Psoas muscle (tissue), 8 donors: ENCODE results near the gene TCP1. TPM values are rescaled to one million over a fixed set of nuclear protein-coding genes. Genes with fewer than 3 reads are reported as not detected.
"Not testable (repeated sequence)": the region's sequence is repeated elsewhere in the genome, so short reads cannot be mapped to it uniquely, and the experiment has no call there.

Source experiments
- ATAC-seq, 4 donors: fragments of 200-7000 bp; cut with Tn5 transposase; one replicate each; pipeline ENCODE4 v1.9.1; 2020; ENCODE audit warnings: moderate library complexity in 3 of 4, mild to moderate bottlenecking in 2 of 4
- DNase-seq, 2 donors: peaks; one replicate each; pipeline ENCODE4 v3.0.0-alpha.2; 2020
- H3K27ac ChIP-seq: fragments of 200-600 bp; one replicate; pipeline ENCODE4 v1.8.0; 2022
- H3K27me3 ChIP-seq, 3 donors: fragments of 200-600 bp in 1 of 3; one replicate each; pipeline versions ENCODE4 v1.6.1 to v1.8.0; 2013 to 2022; ENCODE audit warnings: low read length in 2 of 3, mild to moderate bottlenecking in 2 of 3, moderate library complexity in 1 of 3; ENCODE audit not compliant: insufficient read depth in 3 of 3
- H3K36me3 ChIP-seq, 2 donors: fragments of 200-600 bp in 1 of 2; one replicate each; pipeline versions ENCODE4 v1.6.1 to v1.8.0; 2013 to 2022; ENCODE audit warnings: low read depth in 1 of 2, mild to moderate bottlenecking in 1 of 2, moderate library complexity in 1 of 2; ENCODE audit not compliant: insufficient read depth in 1 of 2
- H3K4me1 ChIP-seq: fragments of 200-600 bp; one replicate; pipeline ENCODE4 v1.8.0; 2022
- H3K4me3 ChIP-seq: fragments of 200-600 bp; one replicate; pipeline ENCODE4 v1.8.0; 2022; ENCODE audit warnings: mild to moderate bottlenecking
- H3K9me3 ChIP-seq: fragments of 200-600 bp; one replicate; pipeline ENCODE4 v1.8.0; 2022
- CTCF ChIP-seq: fragments of 200-600 bp; IDR thresholded peaks from one replicate; pipeline ENCODE4 v1.8.0; 2022; ENCODE audit warnings: antibody characterized with exemption
- WGBS, 3 donors: extraction: QIAGEN DNeasy Blood & Tissue Kit; methylation state at CpG; one replicate each; pipeline versions ENCODE4 v1.1.6 to v1.1.7; 2013; 5-methylcytosine and 5-hydroxymethylcytosine counted together
- intact Hi-C, 2 donors: fragments of 100-400 bp; cut with DNase I; formaldehyde crosslinking; loops; one replicate each; pipeline versions ENCODE4 v1.11.0 to v1.14.2; 2022
- polyA plus RNA-seq, 3 donors: library from polyadenylated mRNA; stranded (reverse); fragments of 200-250 nt; gene quantifications; one replicate each; pipeline ENCODE4 v1.2.3, GENCODE V29; 2013
- total RNA-seq, 4 donors: library from RNA; stranded (reverse); fragmentation: NEBNext Ultra II Directional in 2 of 4; extraction: Animal tissue kit (Norgen Biotek cat#: 25700) in 2 of 4; gene quantifications; one replicate each; pipeline versions ENCODE4 v1.2.1 to v1.2.4, GENCODE V29; 2021 to 2023
- donor health status: healthy with polysubstance abuse.
- donor health status: DM: no; HTN: no; CAD: no; lungs with moderate emphysema.
- donor health status: Bipolar disorder and iron deficiency.
- donor health status: healthy.
- donor health status: DM: yes; HTN: yes; CAD: no.
- donor health status: DM: no; HTN: no; CAD: no.
- donor health status: DM: no; HTN: no; CAD: no.
- donor health status: DM: yes; HTN: yes; CAD: no.

Gene TCP1
- total and polyA plus RNA-seq, 7 donors, result 153 to 307 (median 215) TPM

GRCh38 chr6:159797554-159797953 lies 8.2 kb upstream of the TCP1 start:
- H3K36me3 ChIP-seq, result peaks cover 0 to 73% of the 10 kb centered on the region in 2 donors
- no peak overlapping the region for H3K4me3 ChIP-seq
- DNase-seq (no peak), ATAC-seq (no peak)
- no peaks in the 10 kb centered on the region for H3K27me3 ChIP-seq
- no peaks in the 10 kb centered on the region for H3K9me3 ChIP-seq
- no peak for TF ChIP-seq CTCF
- H3K4me1 ChIP-seq, result peaks cover under 1% of the 10 kb centered on the region
- H3K27ac ChIP-seq, result no peak overlapping the region
- WGBS, 3 donors, result 40 to 53% (median 51%) methylated on average over 1 of the region's 1 CpG
- intact Hi-C loops, result loop anchor here in 1 of 2 donors (10.0 kb wide), 1 partner anchor 237 kb away; no protein-coding TSS in a partner anchor

GRCh38 chr6:159794976-159795375 lies 5.6 kb upstream of the TCP1 start:
- not testable (repeated sequence) for H3K4me3 ChIP-seq, ATAC-seq, DNase-seq, H3K27me3 ChIP-seq, H3K27ac ChIP-seq, H3K9me3 ChIP-seq
- intact Hi-C loops, result loop anchor here in 1 of 2 donors (10.0 kb wide), 1 partner anchor 240 kb away; no protein-coding TSS in a partner anchor
- Histone ChIP-seq H3K36me3 (peaks cover 0 to 76% of the 10 kb centered on the region in 2 donors), H3K4me1 (peaks cover 18% of the 10 kb centered on the region)
- WGBS, 3 donors, result 71 to 81% (median 78%) methylated on average over 8 of the region's 8 CpGs

- ATAC-seq (no peak), DNase-seq (no peak)
- TF ChIP-seq CTCF, result no peak
- intact Hi-C loops, result loop anchor here in 1 of 2 donors (2.0 to 10.0 kb wide), 2 partner anchors 64 to 244 kb away; partner anchors contain the start of gene WTAP
- H3K9me3 ChIP-seq, result no peaks in the 10 kb centered on the region
- H3K4me1 ChIP-seq, result peaks cover 32% of the 10 kb centered on the region
- peak overlapping the region; percentile 96 for H3K4me3 ChIP-seq
- no peaks in the 10 kb centered on the region for H3K27me3 ChIP-seq
- 14 to 16% (median 15%) methylated on average over 18 of the region's 18 CpGs for WGBS, 3 donors
- H3K36me3 ChIP-seq, result peaks cover under 1 to 58% of the 10 kb centered on the region in 2 donors
- peak overlapping the region; percentile 93 for H3K27ac ChIP-seq
Observed at GRCh38 chr6:159790956-159791598, 1.7 kb upstream of the TCP1 start.

GRCh38 chr6:159790149-159790955 lies 950 bp upstream of the TCP1 start, which contains the start of gene MRPL18:
TSS of gene MRPL18 (plus strand) at chr6:159790467. CDS start at chr6:159790588, 121 bp downstream.
- no peak for TF ChIP-seq CTCF
- ATAC-seq (peak; percentile 90 to 92 (median 91)), DNase-seq (peak; percentile 95 to 97)
- intact Hi-C loops, result loop anchor here in 1 of 2 donors (2.0 to 10.0 kb wide), 2 partner anchors 64 to 244 kb away; partner anchors contain the start of gene WTAP
- Histone ChIP-seq H3K27ac (peak within 1 kb of the TSS; percentile 93), H3K36me3 (peaks cover 2 to 59% of the 10 kb centered on the region in 2 donors), H3K27me3 (no peaks in the 10 kb centered on the region), H3K4me3 (peak within 1 kb of the TSS; percentile 96), H3K4me1 (peaks cover 32% of the 10 kb centered on the region), H3K9me3 (no peaks in the 10 kb centered on the region)
- WGBS, 3 donors, result 0% methylated on average over 56 of the region's 56 CpGs
